Measurements from ENCODE around the gene POTEF.
"Not testable (repeated sequence)": the region's sequence is repeated elsewhere in the genome, so short reads cannot be mapped to it uniquely, and the experiment has no call there.

DNA sequence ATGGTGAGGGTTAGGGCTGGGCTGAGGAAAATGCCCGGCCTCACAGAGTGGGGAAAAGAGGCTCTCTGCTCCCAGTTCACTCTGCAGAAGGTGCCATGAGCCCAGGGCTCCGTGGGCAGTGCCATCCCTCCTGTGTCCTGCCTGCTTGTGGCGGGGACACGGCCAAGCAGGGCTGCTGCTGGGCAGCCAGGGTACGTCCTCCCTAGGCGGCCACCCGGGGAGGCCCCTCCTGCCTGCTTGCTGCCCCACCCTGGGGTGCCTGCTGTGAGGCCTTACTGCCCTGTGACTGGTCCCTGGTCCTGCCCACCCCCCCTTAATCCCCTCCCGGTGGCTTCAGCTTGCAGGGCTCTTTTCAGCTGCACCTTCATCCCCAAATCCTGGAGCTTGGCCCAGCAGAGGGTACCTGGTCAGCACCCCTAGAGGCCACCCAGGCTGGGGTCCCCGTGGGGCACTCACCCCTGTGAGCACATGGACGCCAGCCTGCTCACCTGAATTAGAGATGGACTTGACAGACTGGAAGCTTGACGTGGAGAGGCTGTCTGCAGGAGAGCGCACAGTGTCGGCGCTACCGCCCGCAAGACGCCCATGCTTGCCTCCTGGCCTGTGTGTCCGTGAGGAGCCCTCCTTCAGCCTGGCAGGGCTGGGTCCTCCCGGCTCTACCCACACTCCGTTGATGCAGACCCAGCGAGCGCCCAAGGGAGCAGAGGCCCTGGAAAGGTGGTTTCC is 12.8 kb upstream of the POTEF start:
- TF ChIP-seq, protein P1, sequence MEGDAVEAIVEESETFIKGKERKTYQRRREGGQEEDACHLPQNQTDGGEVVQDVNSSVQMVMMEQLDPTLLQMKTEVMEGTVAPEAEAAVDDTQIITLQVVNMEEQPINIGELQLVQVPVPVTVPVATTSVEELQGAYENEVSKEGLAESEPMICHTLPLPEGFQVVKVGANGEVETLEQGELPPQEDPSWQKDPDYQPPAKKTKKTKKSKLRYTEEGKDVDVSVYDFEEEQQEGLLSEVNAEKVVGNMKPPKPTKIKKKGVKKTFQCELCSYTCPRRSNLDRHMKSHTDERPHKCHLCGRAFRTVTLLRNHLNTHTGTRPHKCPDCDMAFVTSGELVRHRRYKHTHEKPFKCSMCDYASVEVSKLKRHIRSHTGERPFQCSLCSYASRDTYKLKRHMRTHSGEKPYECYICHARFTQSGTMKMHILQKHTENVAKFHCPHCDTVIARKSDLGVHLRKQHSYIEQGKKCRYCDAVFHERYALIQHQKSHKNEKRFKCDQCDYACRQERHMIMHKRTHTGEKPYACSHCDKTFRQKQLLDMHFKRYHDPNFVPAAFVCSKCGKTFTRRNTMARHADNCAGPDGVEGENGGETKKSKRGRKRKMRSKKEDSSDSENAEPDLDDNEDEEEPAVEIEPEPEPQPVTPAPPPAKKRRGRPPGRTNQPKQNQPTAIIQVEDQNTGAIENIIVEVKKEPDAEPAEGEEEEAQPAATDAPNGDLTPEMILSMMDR (conservative IDR thresholded peaks at IDR 0.05; ENCODE audit: low read depth, low read length): not testable (repeated sequence)
- TF ChIP-seq EZH2 (IDR thresholded peaks at IDR 0.05; ENCODE audit: borderline replicate concordance, low read depth, low read length, poor library complexity, severe bottlenecking): not testable (repeated sequence)

Measured in A673 (cell line).